Calu3 (cell line): ENCODE measurements around the gene UROC1. TPM values are rescaled to one million over a fixed set of nuclear protein-coding genes. Genes with fewer than 3 reads are reported as not detected.

Experiments
- BruUV-seq: library from RNA; stranded (reverse); fragments of 400-500 nt; replicated peaks from 2 replicates; lab custom pipeline; 2021; lab: Mats Ljungman, UMichigan
- CTCF ChIA-PET: fragments of 300-600 bp; sonication (Branson Sonifier 250); formaldehyde crosslinking; loops from one replicate; lab custom pipeline; 2022; ENCODE audit warnings: antibody characterized with exemption; lab: Charles Lee
- DNase-seq: peaks from one replicate; pipeline ENCODE4 v3.0.0; 2022
- H3K27ac Mint-ChIP-seq: one replicate; pipeline ENCODE4 v1.8.0; 2022; ENCODE audit warnings: mixed read lengths; ENCODE audit not compliant: unreplicated experiment
- H3K27me3 Mint-ChIP-seq: one replicate; pipeline ENCODE4 v1.8.0; 2022; ENCODE audit warnings: mixed read lengths; ENCODE audit not compliant: unreplicated experiment
- H3K36me3 Mint-ChIP-seq: one replicate; pipeline ENCODE4 v1.8.0; 2022; ENCODE audit warnings: mild to moderate bottlenecking, moderate library complexity, mixed read lengths; ENCODE audit not compliant: insufficient read depth, unreplicated experiment
- H3K4me1 Mint-ChIP-seq: one replicate; pipeline ENCODE4 v1.8.0; 2022; ENCODE audit warnings: mild to moderate bottlenecking, low read depth, mixed read lengths; ENCODE audit not compliant: unreplicated experiment
- H3K4me3 Mint-ChIP-seq: one replicate; pipeline ENCODE4 v1.8.0; 2022; ENCODE audit warnings: mild to moderate bottlenecking, low read depth, moderate library complexity, mixed read lengths; ENCODE audit not compliant: unreplicated experiment
- H3K9me3 Mint-ChIP-seq: one replicate; pipeline ENCODE4 v1.8.0; 2022; ENCODE audit warnings: low read depth, mixed read lengths; ENCODE audit not compliant: unreplicated experiment
- CTCF ChIP-seq: fragments of 200-600 bp; IDR thresholded peaks from one replicate; pipeline ENCODE4 v1.8.0; 2022; ENCODE audit warnings: antibody characterized with exemption; ENCODE audit not compliant: unreplicated experiment
- intact Hi-C: fragments of 100-400 bp; cut with micrococcal nuclease; formaldehyde crosslinking; loops from one replicate; pipeline ENCODE4 v1.10.0; 2022; ENCODE audit not compliant: unreplicated experiment
- total RNA-seq: library from RNA; stranded (reverse); gene quantifications from 2 replicates; pipeline ENCODE4 v1.2.3, GENCODE V29; 2022

The UROC1 gene
- total RNA-seq, 1 experiment from 2014 or later, result not detected

GRCh38 chr3:126550488-126551051 is 33.0 kb upstream of the UROC1 start:
- intact Hi-C loops, result no loop called here
- Mint-ChIP-seq H3K27me3 (peaks cover 61% of the 10 kb centered on the region), H3K4me1 (no peaks in the 10 kb centered on the region), H3K9me3 (no peaks in the 10 kb centered on the region), H3K36me3 (no peaks in the 10 kb centered on the region), H3K4me3 (no peak overlapping the region), H3K27ac (no peak overlapping the region)
- no TSS peak for BruUV-seq
- DNase-seq, result no peak
- TF ChIP-seq CTCF, result no peak
- CTCF ChIA-PET, result no interaction called here

GRCh38 chr3:126549861-126550487 is 32.4 kb upstream of the UROC1 start:
- H3K36me3 Mint-ChIP-seq, result no peaks in the 10 kb centered on the region
- no peak overlapping the region for H3K27ac Mint-ChIP-seq
- intact Hi-C loops, result no loop called here
- no peaks in the 10 kb centered on the region for H3K4me1 Mint-ChIP-seq
- no peaks in the 10 kb centered on the region for H3K9me3 Mint-ChIP-seq
- peaks cover 61% of the 10 kb centered on the region for H3K27me3 Mint-ChIP-seq
- BruUV-seq, result no TSS peak
- no peak for DNase-seq
- no peak for TF ChIP-seq CTCF
- H3K4me3 Mint-ChIP-seq, result no peak overlapping the region
- CTCF ChIA-PET, result no interaction called here

- no TSS peak for BruUV-seq
- Mint-ChIP-seq H3K36me3 (no peaks in the 10 kb centered on the region), H3K27ac (no peak overlapping the region), H3K27me3 (peaks cover 64% of the 10 kb centered on the region), H3K4me3 (no peak overlapping the region), H3K4me1 (no peaks in the 10 kb centered on the region), H3K9me3 (no peaks in the 10 kb centered on the region)
- DNase-seq, result no peak
- CTCF ChIA-PET, result interaction anchor here (0.6 kb wide), 1 partner anchor 638 kb away, joined by 5 read pairs; no protein-coding TSS in a partner anchor
- no peak for TF ChIP-seq CTCF
- intact Hi-C loops, result no loop called here
Measured at GRCh38 chr3:126548556-126549466, 31.2 kb upstream of the UROC1 start.

GRCh38 chr3:126547721-126548120 is 30.1 kb upstream of the UROC1 start:
- TF ChIP-seq CTCF, result no peak
- no peak for DNase-seq
- Mint-ChIP-seq H3K36me3 (no peaks in the 10 kb centered on the region), H3K27ac (no peak overlapping the region), H3K9me3 (no peaks in the 10 kb centered on the region), H3K4me3 (no peak overlapping the region), H3K27me3 (peaks cover 68% of the 10 kb centered on the region), H3K4me1 (no peaks in the 10 kb centered on the region)
- CTCF ChIA-PET, result no interaction called here
- no TSS peak for BruUV-seq
- intact Hi-C loops, result no loop called here
